GM23338 (cell line): ENCODE data around the gene CIRBP. TPM values are rescaled to one million over a fixed set of nuclear protein-coding genes. Genes with fewer than 3 reads are reported as not detected.

Experiments used
- ATAC-seq: fragments of 200-7000 bp; cut with Tn5 transposase; 3 replicates; pipeline ENCODE4 v1.9.1; 2020
- DNase-seq: peaks from one replicate; pipeline ENCODE4 v3.0.0-alpha.2; 2015; ENCODE audit warnings: low spot score
- H2AFZ ChIP-seq: fragments of 200-600 bp; sonication (generic); 2 replicates; pipeline ENCODE4 v1.8.0; 2016; ENCODE audit warnings: antibody characterized with exemption, mild to moderate bottlenecking, moderate library complexity
- H3F3A ChIP-seq: fragments of 200-600 bp; sonication (generic); replicated peaks from 2 replicates; pipeline ENCODE4 v1.8.0; 2017; ENCODE audit warnings: antibody characterized with exemption, mixed run types, low read depth
- H3K27ac ChIP-seq: fragments of 200-600 bp; sonication (generic); 2 replicates; pipeline ENCODE4 v1.6.1; 2016; ENCODE audit warnings: low read depth
- H3K27me3 ChIP-seq: fragments of 200-600 bp; sonication (generic); 2 replicates; pipeline ENCODE4 v1.8.0; 2016; ENCODE audit warnings: mild to moderate bottlenecking, mixed run types, moderate library complexity; ENCODE audit not compliant: insufficient read depth
- H3K36me3 ChIP-seq: fragments of 200-600 bp; sonication (generic); 2 replicates; pipeline ENCODE4 v1.8.0; 2016; ENCODE audit warnings: mild to moderate bottlenecking; ENCODE audit not compliant: insufficient read depth
- H3K4me1 ChIP-seq: fragments of 200-600 bp; sonication (generic); 2 replicates; pipeline ENCODE4 v1.8.0; 2016; ENCODE audit warnings: mild to moderate bottlenecking, moderate library complexity; ENCODE audit not compliant: insufficient read depth
- H3K4me2 ChIP-seq: fragments of 200-600 bp; sonication (generic); 2 replicates; pipeline ENCODE4 v1.7.1; 2017; ENCODE audit warnings: mixed run types
- H3K4me3 ChIP-seq: fragments of 200-600 bp; sonication (generic); 2 replicates; pipeline ENCODE4 v1.6.1; 2016; ENCODE audit warnings: mixed run types
- H3K79me2 ChIP-seq: fragments of 200-600 bp; sonication (generic); replicated peaks from 2 replicates; pipeline ENCODE4 v1.8.0; 2017; ENCODE audit warnings: mild to moderate bottlenecking; ENCODE audit not compliant: insufficient read depth
- H3K9me2 ChIP-seq: fragments of 200-600 bp; sonication (generic); 2 replicates; pipeline ENCODE4 v1.8.0; 2017; ENCODE audit not compliant: insufficient read depth
- H4K20me1 ChIP-seq: fragments of 200-600 bp; sonication (generic); replicated peaks from 2 replicates; pipeline ENCODE4 v1.8.0; 2017; ENCODE audit warnings: mild to moderate bottlenecking; ENCODE audit not compliant: insufficient read depth
- H3K27ac Mint-ChIP-seq: 2 replicates; pipeline ENCODE4 v1.8.0; 2020; ENCODE audit warnings: inconsistent platforms, mild to moderate bottlenecking, moderate library complexity, mixed read lengths
- H3K27me3 Mint-ChIP-seq: 3 replicates; pipeline ENCODE4 v1.8.0; 2022; ENCODE audit warnings: low read depth, mild to moderate bottlenecking, moderate library complexity, mixed read lengths, inconsistent platforms; ENCODE audit not compliant: insufficient read depth, poor library complexity
- H3K36me3 Mint-ChIP-seq: 3 replicates; pipeline ENCODE4 v1.8.0; 2021; ENCODE audit warnings: low read depth, mild to moderate bottlenecking, inconsistent platforms, moderate library complexity, mixed read lengths
- H3K4me1 Mint-ChIP-seq: 3 replicates; pipeline ENCODE4 v1.8.0; 2020; ENCODE audit warnings: mild to moderate bottlenecking, inconsistent platforms, mixed read lengths
- H3K4me3 Mint-ChIP-seq: 3 replicates; pipeline ENCODE4 v1.8.0; 2021; ENCODE audit warnings: moderate library complexity, mild to moderate bottlenecking, inconsistent platforms, mixed read lengths
- H3K9me3 Mint-ChIP-seq: 3 replicates; pipeline ENCODE4 v1.8.0; 2020; ENCODE audit warnings: moderate library complexity, mild to moderate bottlenecking, inconsistent platforms, mixed read lengths
- CREB1 ChIP-seq: fragments of 250-450 bp; sonication (Bioruptor Pico); IDR thresholded peaks from 2 replicates; pipeline ENCODE4 v1.5.0; 2020; ENCODE audit warnings: low read depth, mild to moderate bottlenecking, moderate library complexity
- EZH2 ChIP-seq: fragments of 200-600 bp; sonication (generic); IDR thresholded peaks from one replicate; pipeline ENCODE4 v1.8.0; 2017; ENCODE audit warnings: antibody characterized with exemption, mild to moderate bottlenecking, low read depth; ENCODE audit not compliant: unreplicated experiment
- EZH2phosphoT487 ChIP-seq: fragments of 200-600 bp; sonication (generic); IDR thresholded peaks from one replicate; pipeline ENCODE4 v1.8.1; 2018; ENCODE audit warnings: antibody characterized with exemption; ENCODE audit not compliant: unreplicated experiment
- JUNB ChIP-seq: IDR thresholded peaks from one replicate; pipeline ENCODE4 v1.6.1; 2016; ENCODE audit warnings: antibody characterized with exemption; ENCODE audit not compliant: unreplicated experiment
- NANOG ChIP-seq: IDR thresholded peaks from 2 replicates; pipeline ENCODE4 v1.6.1; 2016; ENCODE audit warnings: antibody characterized with exemption, borderline replicate concordance
- POLR2AphosphoS5 ChIP-seq: IDR thresholded peaks from 2 replicates; pipeline ENCODE4 v1.6.1; 2016; ENCODE audit warnings: antibody characterized with exemption, low read depth
- STAT1 ChIP-seq: IDR thresholded peaks from one replicate; pipeline ENCODE4 v1.6.1; 2016; ENCODE audit warnings: antibody characterized with exemption; ENCODE audit not compliant: unreplicated experiment
- ZNF331 ChIP-seq: fragments of 250-450 bp; sonication (Bioruptor Pico); IDR thresholded peaks from 2 replicates; pipeline ENCODE4 v1.5.0; 2020; ENCODE audit warnings: low read depth, mild to moderate bottlenecking, moderate library complexity
- polyA plus RNA-seq: library from polyadenylated mRNA; unstranded; fragments of >200 nt; fragmentation: Nextera tagmentation; extraction: Ambion mirVana; gene quantifications from 2 replicates; pipeline ENCODE4 v1.2.1, GENCODE V29; 2016
- total RNA-seq: library from RNA; depleted of rRNA; stranded (reverse); fragments of >200 nt; shearing (Covaris generic); gene quantifications from 2 replicates; pipeline ENCODE4 v1.2.3, GENCODE V29; 2014
- TF ChIP-seq, protein P1 (sequence below): fragments of 250-450 bp; sonication (Bioruptor Pico); IDR thresholded peaks from 2 replicates; pipeline ENCODE4 v1.5.0; 2020; ENCODE audit warnings: mild to moderate bottlenecking, moderate library complexity
- TF ChIP-seq, protein P2 (sequence below): IDR thresholded peaks from 2 replicates; pipeline ENCODE4 v1.6.1; 2016; ENCODE audit warnings: antibody characterized with exemption
- TF ChIP-seq, protein P3 (sequence below), 2 experiments: fragments of 200-600 bp in 1 of 2; sonication (generic) in 1 of 2; conservative IDR thresholded peaks; 2 replicates each; pipeline versions ENCODE4 v1.5.1 to v1.6.1; 2016 to 2017; ENCODE audit warnings: antibody characterized with exemption in 2 of 2, low read depth in 2 of 2, mild to moderate bottlenecking in 2 of 2, moderate library complexity in 1 of 2
- TF ChIP-seq, protein P4 (sequence below): IDR thresholded peaks from one replicate; pipeline ENCODE4 v1.6.1; 2018; ENCODE audit warnings: antibody characterized with exemption; ENCODE audit not compliant: unreplicated experiment

Gene CIRBP
- total and polyA plus RNA-seq, 2 experiments from 2014 or later = 153 to 202 TPM

DNA sequence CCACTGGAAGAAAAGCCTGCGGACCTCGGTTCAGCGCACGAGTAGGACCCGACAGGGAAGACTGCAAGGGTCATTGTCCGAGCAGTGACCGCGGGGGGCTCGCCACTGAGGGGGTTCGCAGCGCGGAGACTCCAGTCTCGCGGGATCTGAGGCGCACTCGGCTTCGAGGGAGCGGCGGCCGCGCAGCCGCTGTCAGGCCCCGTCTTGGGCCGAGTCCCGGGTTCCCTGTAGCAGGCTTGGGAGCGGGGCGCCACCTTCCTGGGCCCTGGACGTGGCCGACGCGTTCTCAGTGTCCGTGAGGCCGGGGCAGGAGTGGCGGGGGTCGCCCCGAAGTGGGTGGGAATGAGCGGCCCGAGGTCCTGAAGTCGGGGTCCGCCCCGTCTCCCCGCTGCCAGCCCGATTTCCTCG, 5.7 kb downstream of the CIRBP start (continued):
- TF ChIP-seq EZH2 (no peak), JUNB (no peak), ZNF331 (no peak)

DNA sequence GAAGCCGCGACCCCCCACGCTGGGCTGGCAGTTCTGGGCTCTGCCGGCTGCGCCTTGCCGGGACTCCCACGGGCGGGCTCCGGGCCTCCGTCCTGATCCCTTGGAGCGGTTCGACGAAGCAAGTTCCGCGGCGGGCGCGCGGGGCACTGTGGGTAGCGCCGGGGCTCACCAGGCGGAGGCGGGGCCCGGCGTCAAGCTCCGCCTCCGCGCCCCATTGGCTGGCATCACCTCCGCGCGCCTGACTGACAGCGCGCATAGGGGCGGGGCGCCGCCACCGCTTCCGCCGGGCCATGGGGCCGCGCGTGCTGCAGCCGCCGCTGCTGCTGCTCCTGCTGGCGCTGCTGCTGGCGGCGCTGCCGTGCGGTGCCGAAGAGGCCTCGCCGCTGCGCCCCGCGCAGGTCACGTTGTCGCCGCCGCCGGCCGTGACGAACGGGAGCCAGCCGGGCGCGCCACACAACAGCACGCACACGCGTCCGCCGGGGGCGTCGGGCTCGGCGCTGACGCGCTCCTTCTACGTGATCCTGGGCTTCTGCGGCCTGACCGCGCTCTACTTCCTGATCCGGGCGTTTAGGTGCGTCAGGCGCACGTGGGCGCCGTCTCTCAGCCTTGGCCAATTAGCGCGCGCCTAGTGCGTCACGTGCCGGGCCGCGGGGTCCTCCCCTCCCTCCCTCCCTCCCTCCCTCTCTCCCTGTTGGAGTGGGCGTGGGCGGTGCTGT, 6.3 kb downstream of the CIRBP start, which contains the start of gene FAM174C:
Gene FAM174C, plus strand, starts transcription at position 271 of the 716 bp plus-strand sequence. Its CDS starts 20 bp downstream, at position 291.
- Mint-ChIP-seq H3K36me3 (peaks cover 55% of the 10 kb centered on the region), H3K27me3 (peaks cover 44% of the 10 kb centered on the region), H3K4me3 (peak within 1 kb of the TSS; percentile 77), H3K27ac (peak within 1 kb of the TSS; percentile 97), H3K9me3 (no peaks in the 10 kb centered on the region; the same call in 2 of the 3 replicates), H3K4me1 (peaks cover 48% of the 10 kb centered on the region)
- Histone ChIP-seq H3K36me3 (peaks cover 29% of the 10 kb centered on the region), H3K4me2 (peak within 1 kb of the TSS; percentile 97), H3K27me3 (no peaks in the 10 kb centered on the region), H3K27ac (peak within 1 kb of the TSS; percentile 94), H3K4me1 (peaks cover 26% of the 10 kb centered on the region), H3K9me2 (no peaks in the 10 kb centered on the region), H3F3A (peaks cover 62% of the 10 kb centered on the region), H3K4me3 (peak within 1 kb of the TSS; percentile 88), H4K20me1 (peaks cover 29% of the 10 kb centered on the region), H3K79me2 (peaks cover 41% of the 10 kb centered on the region), H2AFZ (no peak within 1 kb of the TSS)
- TF ChIP-seq, protein P1, sequence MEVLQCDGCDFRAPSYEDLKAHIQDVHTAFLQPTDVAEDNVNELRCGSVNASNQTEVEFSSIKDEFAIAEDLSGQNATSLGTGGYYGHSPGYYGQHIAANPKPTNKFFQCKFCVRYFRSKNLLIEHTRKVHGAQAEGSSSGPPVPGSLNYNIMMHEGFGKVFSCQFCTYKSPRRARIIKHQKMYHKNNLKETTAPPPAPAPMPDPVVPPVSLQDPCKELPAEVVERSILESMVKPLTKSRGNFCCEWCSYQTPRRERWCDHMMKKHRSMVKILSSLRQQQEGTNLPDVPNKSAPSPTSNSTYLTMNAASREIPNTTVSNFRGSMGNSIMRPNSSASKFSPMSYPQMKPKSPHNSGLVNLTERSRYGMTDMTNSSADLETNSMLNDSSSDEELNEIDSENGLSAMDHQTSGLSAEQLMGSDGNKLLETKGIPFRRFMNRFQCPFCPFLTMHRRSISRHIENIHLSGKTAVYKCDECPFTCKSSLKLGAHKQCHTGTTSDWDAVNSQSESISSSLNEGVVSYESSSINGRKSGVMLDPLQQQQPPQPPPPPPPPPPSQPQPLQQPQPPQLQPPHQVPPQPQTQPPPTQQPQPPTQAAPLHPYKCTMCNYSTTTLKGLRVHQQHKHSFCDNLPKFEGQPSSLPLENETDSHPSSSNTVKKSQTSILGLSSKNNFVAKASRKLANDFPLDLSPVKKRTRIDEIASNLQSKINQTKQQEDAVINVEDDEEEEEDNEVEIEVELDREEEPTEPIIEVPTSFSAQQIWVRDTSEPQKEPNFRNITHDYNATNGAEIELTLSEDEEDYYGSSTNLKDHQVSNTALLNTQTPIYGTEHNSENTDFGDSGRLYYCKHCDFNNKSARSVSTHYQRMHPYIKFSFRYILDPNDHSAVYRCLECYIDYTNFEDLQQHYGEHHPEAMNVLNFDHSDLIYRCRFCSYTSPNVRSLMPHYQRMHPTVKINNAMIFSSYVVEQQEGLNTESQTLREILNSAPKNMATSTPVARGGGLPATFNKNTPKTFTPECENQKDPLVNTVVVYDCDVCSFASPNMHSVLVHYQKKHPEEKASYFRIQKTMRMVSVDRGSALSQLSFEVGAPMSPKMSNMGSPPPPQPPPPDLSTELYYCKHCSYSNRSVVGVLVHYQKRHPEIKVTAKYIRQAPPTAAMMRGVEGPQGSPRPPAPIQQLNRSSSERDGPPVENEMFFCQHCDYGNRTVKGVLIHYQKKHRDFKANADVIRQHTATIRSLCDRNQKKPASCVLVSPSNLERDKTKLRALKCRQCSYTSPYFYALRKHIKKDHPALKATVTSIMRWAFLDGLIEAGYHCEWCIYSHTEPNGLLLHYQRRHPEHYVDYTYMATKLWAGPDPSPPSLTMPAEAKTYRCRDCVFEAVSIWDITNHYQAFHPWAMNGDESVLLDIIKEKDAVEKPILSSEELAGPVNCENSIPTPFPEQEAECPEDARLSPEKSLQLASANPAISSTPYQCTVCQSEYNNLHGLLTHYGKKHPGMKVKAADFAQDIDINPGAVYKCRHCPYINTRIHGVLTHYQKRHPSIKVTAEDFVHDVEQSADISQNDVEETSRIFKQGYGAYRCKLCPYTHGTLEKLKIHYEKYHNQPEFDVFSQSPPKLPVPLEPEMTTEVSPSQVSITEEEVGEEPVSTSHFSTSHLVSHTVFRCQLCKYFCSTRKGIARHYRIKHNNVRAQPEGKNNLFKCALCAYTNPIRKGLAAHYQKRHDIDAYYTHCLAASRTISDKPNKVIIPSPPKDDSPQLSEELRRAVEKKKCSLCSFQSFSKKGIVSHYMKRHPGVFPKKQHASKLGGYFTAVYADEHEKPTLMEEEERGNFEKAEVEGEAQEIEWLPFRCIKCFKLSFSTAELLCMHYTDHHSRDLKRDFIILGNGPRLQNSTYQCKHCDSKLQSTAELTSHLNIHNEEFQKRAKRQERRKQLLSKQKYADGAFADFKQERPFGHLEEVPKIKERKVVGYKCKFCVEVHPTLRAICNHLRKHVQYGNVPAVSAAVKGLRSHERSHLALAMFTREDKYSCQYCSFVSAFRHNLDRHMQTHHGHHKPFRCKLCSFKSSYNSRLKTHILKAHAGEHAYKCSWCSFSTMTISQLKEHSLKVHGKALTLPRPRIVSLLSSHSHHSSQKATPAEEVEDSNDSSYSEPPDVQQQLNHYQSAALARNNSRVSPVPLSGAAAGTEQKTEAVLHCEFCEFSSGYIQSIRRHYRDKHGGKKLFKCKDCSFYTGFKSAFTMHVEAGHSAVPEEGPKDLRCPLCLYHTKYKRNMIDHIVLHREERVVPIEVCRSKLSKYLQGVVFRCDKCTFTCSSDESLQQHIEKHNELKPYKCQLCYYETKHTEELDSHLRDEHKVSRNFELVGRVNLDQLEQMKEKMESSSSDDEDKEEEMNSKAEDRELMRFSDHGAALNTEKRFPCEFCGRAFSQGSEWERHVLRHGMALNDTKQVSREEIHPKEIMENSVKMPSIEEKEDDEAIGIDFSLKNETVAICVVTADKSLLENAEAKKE (CRISPR knock-in tag) = no peak
- TF ChIP-seq ZNF331 (no peak), CREB1 (CRISPR knock-in tag) (peak; percentile 92), POLR2AphosphoS5 (peak; percentile 87), EZH2 (no peak), EZH2phosphoT487 (no peak), NANOG (no peak), STAT1 (no peak), JUNB (no peak)
- TF ChIP-seq, protein P2, sequence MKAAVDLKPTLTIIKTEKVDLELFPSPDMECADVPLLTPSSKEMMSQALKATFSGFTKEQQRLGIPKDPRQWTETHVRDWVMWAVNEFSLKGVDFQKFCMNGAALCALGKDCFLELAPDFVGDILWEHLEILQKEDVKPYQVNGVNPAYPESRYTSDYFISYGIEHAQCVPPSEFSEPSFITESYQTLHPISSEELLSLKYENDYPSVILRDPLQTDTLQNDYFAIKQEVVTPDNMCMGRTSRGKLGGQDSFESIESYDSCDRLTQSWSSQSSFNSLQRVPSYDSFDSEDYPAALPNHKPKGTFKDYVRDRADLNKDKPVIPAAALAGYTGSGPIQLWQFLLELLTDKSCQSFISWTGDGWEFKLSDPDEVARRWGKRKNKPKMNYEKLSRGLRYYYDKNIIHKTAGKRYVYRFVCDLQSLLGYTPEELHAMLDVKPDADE = peak; percentile 67
- TF ChIP-seq, protein P3, sequence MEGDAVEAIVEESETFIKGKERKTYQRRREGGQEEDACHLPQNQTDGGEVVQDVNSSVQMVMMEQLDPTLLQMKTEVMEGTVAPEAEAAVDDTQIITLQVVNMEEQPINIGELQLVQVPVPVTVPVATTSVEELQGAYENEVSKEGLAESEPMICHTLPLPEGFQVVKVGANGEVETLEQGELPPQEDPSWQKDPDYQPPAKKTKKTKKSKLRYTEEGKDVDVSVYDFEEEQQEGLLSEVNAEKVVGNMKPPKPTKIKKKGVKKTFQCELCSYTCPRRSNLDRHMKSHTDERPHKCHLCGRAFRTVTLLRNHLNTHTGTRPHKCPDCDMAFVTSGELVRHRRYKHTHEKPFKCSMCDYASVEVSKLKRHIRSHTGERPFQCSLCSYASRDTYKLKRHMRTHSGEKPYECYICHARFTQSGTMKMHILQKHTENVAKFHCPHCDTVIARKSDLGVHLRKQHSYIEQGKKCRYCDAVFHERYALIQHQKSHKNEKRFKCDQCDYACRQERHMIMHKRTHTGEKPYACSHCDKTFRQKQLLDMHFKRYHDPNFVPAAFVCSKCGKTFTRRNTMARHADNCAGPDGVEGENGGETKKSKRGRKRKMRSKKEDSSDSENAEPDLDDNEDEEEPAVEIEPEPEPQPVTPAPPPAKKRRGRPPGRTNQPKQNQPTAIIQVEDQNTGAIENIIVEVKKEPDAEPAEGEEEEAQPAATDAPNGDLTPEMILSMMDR (conservative IDR thresholded peaks at IDR 0.05; ENCODE audit: low read depth in 2 of 2) = no peak
- TF ChIP-seq, protein P4, sequence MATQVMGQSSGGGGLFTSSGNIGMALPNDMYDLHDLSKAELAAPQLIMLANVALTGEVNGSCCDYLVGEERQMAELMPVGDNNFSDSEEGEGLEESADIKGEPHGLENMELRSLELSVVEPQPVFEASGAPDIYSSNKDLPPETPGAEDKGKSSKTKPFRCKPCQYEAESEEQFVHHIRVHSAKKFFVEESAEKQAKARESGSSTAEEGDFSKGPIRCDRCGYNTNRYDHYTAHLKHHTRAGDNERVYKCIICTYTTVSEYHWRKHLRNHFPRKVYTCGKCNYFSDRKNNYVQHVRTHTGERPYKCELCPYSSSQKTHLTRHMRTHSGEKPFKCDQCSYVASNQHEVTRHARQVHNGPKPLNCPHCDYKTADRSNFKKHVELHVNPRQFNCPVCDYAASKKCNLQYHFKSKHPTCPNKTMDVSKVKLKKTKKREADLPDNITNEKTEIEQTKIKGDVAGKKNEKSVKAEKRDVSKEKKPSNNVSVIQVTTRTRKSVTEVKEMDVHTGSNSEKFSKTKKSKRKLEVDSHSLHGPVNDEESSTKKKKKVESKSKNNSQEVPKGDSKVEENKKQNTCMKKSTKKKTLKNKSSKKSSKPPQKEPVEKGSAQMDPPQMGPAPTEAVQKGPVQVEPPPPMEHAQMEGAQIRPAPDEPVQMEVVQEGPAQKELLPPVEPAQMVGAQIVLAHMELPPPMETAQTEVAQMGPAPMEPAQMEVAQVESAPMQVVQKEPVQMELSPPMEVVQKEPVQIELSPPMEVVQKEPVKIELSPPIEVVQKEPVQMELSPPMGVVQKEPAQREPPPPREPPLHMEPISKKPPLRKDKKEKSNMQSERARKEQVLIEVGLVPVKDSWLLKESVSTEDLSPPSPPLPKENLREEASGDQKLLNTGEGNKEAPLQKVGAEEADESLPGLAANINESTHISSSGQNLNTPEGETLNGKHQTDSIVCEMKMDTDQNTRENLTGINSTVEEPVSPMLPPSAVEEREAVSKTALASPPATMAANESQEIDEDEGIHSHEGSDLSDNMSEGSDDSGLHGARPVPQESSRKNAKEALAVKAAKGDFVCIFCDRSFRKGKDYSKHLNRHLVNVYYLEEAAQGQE = no peak
- DNase-seq (peak; percentile 98), ATAC-seq (peak; percentile 55)
